HG02642 (cell line): ENCODE measurements around the gene POLR3A.

Source experiments
- ATAC-seq: cut with Tn5 transposase; IDR thresholded peaks from one replicate; pipeline ENCODE4 v1.9.1; 2021; ENCODE audit warnings: mild to moderate bottlenecking; ENCODE audit not compliant: unreplicated experiment, poor library complexity

POLR3A gene

DNA sequence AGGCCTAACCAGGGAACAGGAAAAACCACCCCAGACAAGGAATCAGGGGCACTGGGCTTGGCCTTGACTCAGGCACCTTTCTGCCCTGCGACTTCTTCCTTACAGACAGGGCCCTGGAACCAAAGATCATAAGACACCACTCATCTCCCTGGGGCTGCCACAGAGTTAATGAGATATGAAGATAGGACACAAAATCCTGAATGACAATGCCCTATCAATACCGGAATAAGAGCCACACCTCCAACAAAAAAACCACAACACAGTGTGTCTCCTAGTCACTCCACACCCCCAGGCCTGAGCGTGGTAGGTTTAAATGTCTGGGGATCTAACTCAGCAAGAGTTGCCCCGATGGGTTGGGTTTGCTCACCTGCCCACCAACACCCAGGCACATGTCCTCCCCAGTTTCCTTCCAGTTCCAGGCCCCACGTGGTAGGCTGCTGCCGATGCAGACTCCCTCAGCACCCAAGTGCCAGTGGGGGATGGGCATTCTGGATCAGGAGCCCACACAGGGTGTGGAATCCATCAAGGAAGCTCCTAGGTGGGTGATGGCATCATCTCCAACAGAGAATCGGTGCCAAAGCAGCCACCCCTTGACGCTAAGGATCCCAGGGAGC lies 106.6 kb downstream of the POLR3A start:
- ATAC-seq, result no peak

DNA sequence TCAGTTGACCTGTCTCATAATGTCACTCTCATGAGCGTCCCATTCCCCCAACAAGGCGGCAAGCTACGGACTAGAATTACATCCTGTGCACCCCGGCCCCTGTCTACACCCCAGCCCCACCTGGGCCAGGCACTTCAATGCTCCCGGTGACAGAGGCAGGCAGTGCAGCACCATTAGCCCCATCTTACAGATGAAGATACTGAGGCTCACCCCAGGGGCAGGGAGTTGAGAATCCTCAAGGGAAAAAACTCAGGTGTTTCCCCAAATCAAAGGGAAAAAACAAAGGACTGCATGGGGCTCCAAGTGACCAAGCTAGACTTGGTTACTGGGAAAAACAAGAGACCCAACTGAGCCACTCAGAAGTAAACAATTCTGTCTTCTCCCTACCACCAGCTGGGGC lies 107.3 kb downstream of the POLR3A start:
- ATAC-seq, result no peak

DNA sequence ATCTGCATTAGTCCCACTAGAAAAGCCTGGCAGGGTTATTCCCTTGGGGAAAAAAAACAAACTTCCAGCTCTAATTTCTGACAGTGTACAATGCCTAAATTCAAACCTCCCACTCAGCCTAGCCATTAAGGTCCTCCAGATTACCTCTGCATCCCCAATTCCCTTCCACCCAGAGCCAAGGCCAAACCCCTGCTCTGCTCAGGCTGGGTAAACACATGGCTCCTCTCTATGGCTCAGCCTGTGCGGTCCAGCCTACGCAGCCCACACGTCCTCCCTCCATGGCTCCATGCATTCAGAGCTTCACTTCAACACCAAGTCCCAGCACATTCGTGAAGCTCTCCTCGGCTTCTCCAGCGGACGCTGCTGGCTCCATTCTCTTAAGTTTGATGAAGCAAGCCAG lies 107.9 kb downstream of the POLR3A start:
- ATAC-seq, result no peak

DNA sequence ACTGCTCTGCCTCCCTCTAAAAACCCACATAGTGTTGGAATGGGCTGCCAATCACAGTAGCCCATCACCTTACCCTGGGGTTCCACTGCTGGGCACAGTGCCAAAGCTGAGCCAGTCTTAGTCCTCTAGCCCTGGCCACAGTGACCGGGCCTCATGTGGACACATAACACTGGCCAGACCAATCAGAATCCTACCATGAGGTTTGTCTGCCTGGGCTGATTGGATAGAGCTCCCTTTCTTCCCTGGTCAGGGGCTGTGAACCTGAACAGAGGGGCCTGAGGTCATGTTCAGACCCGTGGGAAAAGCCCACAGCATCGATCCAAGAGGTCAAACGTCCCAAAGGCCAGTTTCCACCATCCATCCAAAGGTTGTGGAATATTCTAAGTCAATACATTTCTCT lies 108.8 kb downstream of the POLR3A start:
- no peak for ATAC-seq

DNA sequence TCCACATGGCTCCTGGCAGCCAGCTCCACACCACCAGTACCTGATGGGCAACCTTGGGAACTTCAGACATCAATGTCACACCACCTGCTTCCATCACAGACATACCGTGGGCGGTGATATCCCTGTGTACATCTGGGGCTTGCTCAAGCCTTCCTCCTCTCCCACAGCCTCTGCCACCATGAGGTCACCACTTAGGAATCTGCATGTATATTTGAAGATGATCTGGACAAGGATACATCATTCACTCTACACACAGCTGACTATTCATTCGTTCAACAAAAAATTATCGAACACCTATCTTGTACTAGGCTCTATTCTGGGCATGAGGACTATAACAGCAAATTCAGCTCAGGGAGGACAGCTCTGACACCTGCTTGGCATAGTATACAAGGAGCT lies 109.6 kb downstream of the POLR3A start:
- no peak for ATAC-seq
